ENCODE measurements around the gene TTLL5.

- TF ChIP-seq POLR2A (IDR thresholded peaks at IDR 0.05) (no peak), CTCF (IDR thresholded peaks at IDR 0.05) (no peak)
These were observed 188.4 kb downstream of the TTLL5 start for GRCh38 chr14:75849300-75849895.
